Type B pancreatic cell (in vitro differentiated cells): ENCODE measurements around the gene SNAPC2. TPM values are rescaled to one million over a fixed set of nuclear protein-coding genes. Genes with fewer than 3 reads are reported as not detected.
A peak's percentile ranks its signal among the peaks of the same experiment; 100 is the strongest.
"Not testable (repeated sequence)": the region's sequence is repeated elsewhere in the genome, so short reads cannot be mapped to it uniquely, and the experiment has no call there.

Experiments used
- DNase-seq: peaks from one replicate; pipeline ENCODE4 v3.0.0; 2021; ENCODE audit warnings: mixed read lengths; ENCODE audit not compliant: unreplicated experiment; ENCODE audit errors: extremely low spot score
- H3K27ac Mint-ChIP-seq: 2 replicates; pipeline ENCODE4 v1.8.0; 2021; ENCODE audit warnings: mild to moderate bottlenecking, mixed read lengths
- H3K27me3 Mint-ChIP-seq: 2 replicates; pipeline ENCODE4 v1.8.0; 2021; ENCODE audit warnings: mixed read lengths
- H3K36me3 Mint-ChIP-seq: 2 replicates; pipeline ENCODE4 v1.8.0; 2021; ENCODE audit warnings: mixed read lengths
- H3K4me1 Mint-ChIP-seq: one replicate; pipeline ENCODE4 v1.8.0; 2021; ENCODE audit warnings: mixed read lengths; ENCODE audit not compliant: unreplicated experiment
- H3K4me3 Mint-ChIP-seq: 2 replicates; pipeline ENCODE4 v1.8.0; 2021; ENCODE audit warnings: mild to moderate bottlenecking, mixed read lengths
- H3K9me3 Mint-ChIP-seq: 2 replicates; pipeline ENCODE4 v1.8.0; 2021; ENCODE audit warnings: mixed read lengths
- CTCF ChIP-seq: fragments of 200-600 bp; sonication (generic); conservative IDR thresholded peaks from 2 replicates; pipeline ENCODE4 v1.5.0; 2021; ENCODE audit warnings: antibody characterized with exemption, mild to moderate bottlenecking
- total RNA-seq: library from RNA; stranded (reverse); gene quantifications from 2 replicates; pipeline ENCODE4 v1.2.1, GENCODE V29; 2021; ENCODE audit warnings: low replicate concordance

SNAPC2 gene
- total RNA-seq, 1 donor from 2014 or later = 15.0 TPM

- Mint-ChIP-seq H3K9me3 (no peaks in the 10 kb centered on the region), H3K27ac (peak overlapping the region; percentile 99), H3K27me3 (no peaks in the 10 kb centered on the region), H3K4me1 (peaks cover 16% of the 10 kb centered on the region), H3K4me3 (peak overlapping the region; percentile 83), H3K36me3 (peaks cover 4% of the 10 kb centered on the region)
- no peak for TF ChIP-seq CTCF
- peak; percentile 72 for DNase-seq
Observed at GRCh38 chr19:7927605-7928333, 7.6 kb downstream of the SNAPC2 start.

GRCh38 chr19:7928334-7928706, 8.2 kb downstream of the SNAPC2 start:
- peaks cover 16% of the 10 kb centered on the region for H3K4me1 Mint-ChIP-seq
- no peaks in the 10 kb centered on the region for H3K27me3 Mint-ChIP-seq
- H3K4me3 Mint-ChIP-seq = peak overlapping the region; percentile 83
- H3K36me3 Mint-ChIP-seq = peaks cover 4% of the 10 kb centered on the region
- DNase-seq = no peak
- H3K9me3 Mint-ChIP-seq = no peaks in the 10 kb centered on the region
- H3K27ac Mint-ChIP-seq = peak overlapping the region; percentile 99
- TF ChIP-seq CTCF = no peak

GRCh38 chr19:7928741-7929701, 8.9 kb downstream of the SNAPC2 start:
- peak overlapping the region; percentile 83 for H3K4me3 Mint-ChIP-seq
- H3K27ac Mint-ChIP-seq = peak overlapping the region; percentile 99
- peaks cover 16% of the 10 kb centered on the region for H3K4me1 Mint-ChIP-seq
- TF ChIP-seq CTCF = peak; percentile 61
- peaks cover 4% of the 10 kb centered on the region for H3K36me3 Mint-ChIP-seq
- no peaks in the 10 kb centered on the region for H3K9me3 Mint-ChIP-seq
- DNase-seq = peak; percentile 71
- H3K27me3 Mint-ChIP-seq = no peaks in the 10 kb centered on the region

- not testable (repeated sequence) for H3K36me3 Mint-ChIP-seq, H3K4me3 Mint-ChIP-seq, H3K9me3 Mint-ChIP-seq, DNase-seq, H3K27me3 Mint-ChIP-seq, H3K27ac Mint-ChIP-seq
- H3K4me1 Mint-ChIP-seq = peaks cover 16% of the 10 kb centered on the region
Observed at GRCh38 chr19:7930030-7930429, 9.9 kb downstream of the SNAPC2 start.

GRCh38 chr19:7930765-7931164, 10.6 kb downstream of the SNAPC2 start:
- Mint-ChIP-seq H3K27me3 (no peaks in the 10 kb centered on the region), H3K4me1 (peaks cover 16% of the 10 kb centered on the region), H3K36me3 (peaks cover 4% of the 10 kb centered on the region), H3K27ac (no peak overlapping the region), H3K4me3 (no peak overlapping the region), H3K9me3 (no peaks in the 10 kb centered on the region)
- TF ChIP-seq CTCF = no peak
- DNase-seq = no peak
